Kidney glomerular epithelial cell (primary cell): ENCODE measurements around the gene YARS1.
A peak's percentile ranks its signal among the peaks of the same experiment; 100 is the strongest.

Experiments
- DNase-seq: peaks from one replicate; lab custom pipeline; 2025; lab: John Stamatoyannopoulos, UW

The YARS1 gene

GRCh38 chr1:32817159-32817814 lies at the start of gene YARS1, which contains the start of gene S100PBP:
YARS1 (minus strand) TSS chr1:32817358; CDS start chr1:32817244, 114 bp downstream.
S100PBP (plus strand) TSS chr1:32817653; CDS start chr1:32826100, 8,447 bp downstream.
- DNase-seq: peak; percentile 97

- no peak for DNase-seq
Observed at GRCh38 chr1:32865639-32866405, 48.7 kb upstream of the YARS1 start.

- DNase-seq: no peak
Observed at GRCh38 chr1:32864375-32865019, 47.3 kb upstream of the YARS1 start.

- no peak for DNase-seq
Observed at GRCh38 chr1:32863881-32864245, 46.7 kb upstream of the YARS1 start.

DNA sequence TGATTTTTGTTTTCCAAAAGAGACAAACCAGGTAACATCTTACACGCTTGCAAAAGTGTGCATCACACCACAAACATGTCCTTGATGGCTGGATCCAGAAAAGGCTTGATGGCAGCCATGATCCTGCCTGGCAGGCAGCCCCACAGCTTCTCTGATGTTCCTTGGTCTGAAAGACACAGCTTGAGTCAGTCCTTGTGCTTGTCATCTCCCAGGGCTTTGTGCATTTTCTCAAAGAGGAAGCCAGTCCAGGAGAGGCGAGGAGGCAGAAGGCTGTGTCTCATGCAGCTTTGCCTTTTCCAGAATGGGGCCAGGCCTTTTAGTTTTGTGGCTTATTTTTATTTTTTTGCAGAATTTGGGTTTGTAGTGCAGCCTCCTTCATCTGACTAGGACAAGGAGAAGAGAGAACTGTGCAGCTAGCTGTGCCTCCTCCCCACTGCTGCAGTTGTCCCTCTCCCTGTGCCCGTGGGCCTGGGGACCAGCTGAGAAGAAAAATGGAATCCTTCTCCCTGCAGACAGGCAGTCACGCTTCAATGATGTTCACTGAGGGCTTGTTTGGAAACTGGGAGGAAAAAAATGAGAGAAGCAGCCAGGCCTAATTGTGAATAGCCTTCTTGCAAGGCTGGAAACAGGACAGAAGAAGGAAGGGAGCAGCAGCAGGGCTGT lies 46.2 kb upstream of the YARS1 start:
- DNase-seq: no peak

GRCh38 chr1:32861904-32862695 lies 44.9 kb upstream of the YARS1 start:
- no peak for DNase-seq

DNA sequence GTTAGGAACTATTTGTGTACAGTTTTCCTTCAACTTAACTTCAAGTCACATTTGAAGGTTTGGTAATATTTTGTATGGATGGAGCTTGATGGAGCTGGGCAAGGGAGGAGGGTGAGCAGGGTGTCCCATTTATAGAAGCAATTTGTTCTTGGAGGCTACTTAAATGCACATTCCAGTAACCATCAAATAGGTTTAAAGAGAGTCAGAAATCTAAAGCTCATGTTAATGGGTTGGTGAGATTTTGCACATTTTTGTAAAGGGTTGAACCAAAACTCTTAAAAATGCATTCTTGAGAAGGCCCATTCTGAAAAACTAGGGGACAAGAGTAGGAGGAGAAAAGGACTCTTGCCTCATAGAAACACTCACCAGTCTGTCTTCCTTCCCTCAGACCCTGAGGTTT lies 43.4 kb upstream of the YARS1 start:
- no peak for DNase-seq

- no peak for DNase-seq
Observed at GRCh38 chr1:32859915-32860314, 42.8 kb upstream of the YARS1 start.

- no peak for DNase-seq
Observed at GRCh38 chr1:32858791-32859190, 41.6 kb upstream of the YARS1 start.

DNA sequence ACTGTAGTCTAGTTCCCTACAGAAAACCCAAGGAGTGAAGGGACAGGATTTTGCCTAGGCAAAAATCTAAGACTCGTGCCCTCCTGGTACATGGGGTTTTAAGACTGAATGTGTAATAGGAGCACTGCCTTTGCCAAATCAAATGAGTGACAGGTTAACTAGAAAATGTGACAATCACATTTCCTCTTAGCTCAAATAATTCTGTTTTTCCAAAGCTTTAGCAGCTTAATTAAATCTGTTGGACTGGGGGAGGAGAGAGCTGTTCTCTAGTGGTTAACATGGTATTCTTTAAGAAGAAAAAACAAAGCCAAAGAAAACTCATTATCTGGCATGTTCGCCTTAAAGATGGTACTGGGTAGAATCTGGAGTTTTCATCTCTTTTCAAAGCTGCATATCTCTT lies 41.0 kb upstream of the YARS1 start:
- DNase-seq: no peak

DNA sequence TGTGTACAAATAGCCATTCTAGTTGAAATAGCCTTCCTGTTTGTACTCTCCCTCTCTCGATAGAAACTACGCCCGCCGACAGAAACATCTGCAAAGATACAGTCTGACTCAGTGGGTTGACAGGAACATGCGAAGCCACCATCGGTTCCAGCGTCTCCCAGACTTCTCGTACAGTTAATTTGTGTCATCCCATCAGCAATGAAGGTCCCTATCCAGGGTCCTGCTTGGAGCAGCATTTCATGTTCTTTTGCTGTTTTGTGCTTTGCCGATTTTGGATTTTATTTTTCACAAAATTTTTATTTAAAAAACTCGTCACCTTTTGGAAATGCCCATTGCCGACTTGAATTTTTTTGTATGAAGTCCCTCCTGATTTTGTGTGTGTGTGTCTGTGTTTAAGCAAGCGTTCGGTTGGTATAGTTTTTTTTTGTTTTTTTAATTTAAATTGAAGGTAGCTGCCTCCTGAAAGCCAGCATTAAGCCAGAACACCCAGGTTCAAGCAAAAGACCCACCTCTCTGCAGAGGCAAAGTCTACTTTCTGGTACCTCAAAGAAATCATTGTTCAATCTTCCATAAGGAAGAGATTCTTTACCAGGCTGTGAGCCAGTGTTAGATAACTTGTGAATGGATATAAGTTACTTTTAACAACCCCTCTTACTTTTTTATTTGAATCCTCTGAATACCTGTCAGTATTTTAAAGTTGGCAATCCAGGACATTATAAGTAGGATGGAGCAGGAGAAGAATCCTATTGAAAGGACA lies 38.9 kb upstream of the YARS1 start:
- DNase-seq: no peak

DNA sequence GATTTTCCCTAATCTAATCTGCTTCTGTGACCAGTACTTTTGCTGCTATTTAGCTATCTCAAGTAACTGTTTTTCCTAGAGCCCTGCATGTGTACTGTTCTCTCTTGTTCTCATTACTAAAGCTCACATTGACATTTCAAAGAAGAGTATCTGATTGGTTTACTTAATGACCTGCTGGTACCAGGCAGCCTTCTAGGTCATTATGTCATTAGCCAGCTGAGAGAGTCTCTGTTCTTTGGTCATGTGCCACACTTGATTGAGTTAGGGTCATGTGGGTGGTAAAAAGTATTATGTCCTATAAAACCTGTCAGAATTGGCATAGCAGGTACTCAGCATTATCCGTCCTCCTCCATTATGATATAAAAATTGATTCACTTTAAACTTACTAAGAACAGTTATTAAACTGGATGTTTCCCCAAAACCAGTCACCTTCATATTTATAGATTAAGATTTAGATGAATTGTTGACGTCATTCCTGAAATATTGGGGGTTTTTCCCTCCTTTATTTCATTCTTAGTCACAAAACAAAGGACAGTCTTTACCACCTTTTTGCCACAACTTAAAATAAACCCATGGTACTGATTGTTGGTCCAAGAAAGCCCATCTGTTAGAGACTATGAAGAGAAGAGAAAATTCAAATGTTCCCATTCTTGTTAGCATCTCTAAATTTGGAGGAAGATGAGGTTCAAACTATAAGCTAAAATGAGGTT lies 31.4 kb upstream of the YARS1 start:
- no peak for DNase-seq

GRCh38 chr1:32831878-32832277 lies 14.7 kb upstream of the YARS1 start:
- DNase-seq: no peak

GRCh38 chr1:32830092-32830852 lies 13.1 kb upstream of the YARS1 start:
- DNase-seq: no peak

DNA sequence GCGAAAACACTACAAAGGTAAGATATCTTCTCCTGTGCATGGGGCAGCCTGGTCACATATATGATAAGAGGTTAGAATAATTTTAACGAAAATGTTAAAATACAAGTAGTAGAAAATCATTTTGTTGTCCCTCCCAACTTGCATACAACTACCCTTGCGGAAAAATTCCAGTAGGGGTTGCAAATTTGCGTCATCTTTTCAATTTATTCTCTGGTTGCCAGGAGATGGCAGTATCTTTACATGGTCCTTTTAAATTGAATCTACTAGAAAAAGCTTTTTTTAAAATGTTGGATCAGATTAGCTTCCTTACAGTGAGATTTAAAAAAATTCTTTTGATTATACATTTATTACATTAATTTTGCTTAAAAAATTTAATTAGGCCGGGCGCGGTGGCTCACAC lies 11.2 kb upstream of the YARS1 start:
- no peak for DNase-seq

- DNase-seq: no peak
Observed at GRCh38 chr1:32825181-32825580, 8.0 kb upstream of the YARS1 start.

DNA sequence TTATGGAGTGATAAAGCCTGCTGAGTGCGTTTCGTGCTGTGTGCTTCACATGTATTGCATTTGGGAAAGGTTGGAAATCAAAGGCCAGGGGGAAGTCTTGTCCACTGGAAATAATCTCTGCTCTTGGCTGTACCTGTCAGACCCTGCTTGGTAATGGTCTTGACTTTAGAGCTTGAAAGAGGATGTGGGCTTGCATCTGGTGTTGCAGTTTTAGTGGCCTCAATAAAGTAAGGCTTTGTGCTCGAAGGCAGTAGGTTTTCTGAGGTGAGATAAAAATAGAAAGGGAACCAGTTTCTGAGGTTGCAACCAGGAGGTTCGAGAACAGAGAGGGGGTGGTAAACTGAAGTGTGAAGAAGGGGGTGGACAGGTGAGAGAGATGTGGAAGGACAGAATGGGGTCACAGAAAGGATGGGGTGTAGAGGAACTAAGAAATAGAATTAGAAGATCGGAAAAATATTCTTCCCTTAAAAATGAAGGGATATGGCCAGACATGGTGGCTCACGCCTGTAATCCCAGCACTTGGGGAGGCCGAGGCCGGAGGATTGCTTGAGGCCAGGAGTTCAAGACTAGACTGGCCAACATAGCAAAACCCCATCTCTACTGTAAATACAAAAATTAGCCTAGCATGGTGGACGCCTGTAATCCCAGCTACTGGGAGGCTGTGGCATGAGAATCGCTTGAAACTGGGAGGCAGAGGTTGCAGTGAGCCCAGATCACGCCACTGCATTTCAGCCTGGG lies 1.8 kb upstream of the YARS1 start:
- no peak for DNase-seq

DNA sequence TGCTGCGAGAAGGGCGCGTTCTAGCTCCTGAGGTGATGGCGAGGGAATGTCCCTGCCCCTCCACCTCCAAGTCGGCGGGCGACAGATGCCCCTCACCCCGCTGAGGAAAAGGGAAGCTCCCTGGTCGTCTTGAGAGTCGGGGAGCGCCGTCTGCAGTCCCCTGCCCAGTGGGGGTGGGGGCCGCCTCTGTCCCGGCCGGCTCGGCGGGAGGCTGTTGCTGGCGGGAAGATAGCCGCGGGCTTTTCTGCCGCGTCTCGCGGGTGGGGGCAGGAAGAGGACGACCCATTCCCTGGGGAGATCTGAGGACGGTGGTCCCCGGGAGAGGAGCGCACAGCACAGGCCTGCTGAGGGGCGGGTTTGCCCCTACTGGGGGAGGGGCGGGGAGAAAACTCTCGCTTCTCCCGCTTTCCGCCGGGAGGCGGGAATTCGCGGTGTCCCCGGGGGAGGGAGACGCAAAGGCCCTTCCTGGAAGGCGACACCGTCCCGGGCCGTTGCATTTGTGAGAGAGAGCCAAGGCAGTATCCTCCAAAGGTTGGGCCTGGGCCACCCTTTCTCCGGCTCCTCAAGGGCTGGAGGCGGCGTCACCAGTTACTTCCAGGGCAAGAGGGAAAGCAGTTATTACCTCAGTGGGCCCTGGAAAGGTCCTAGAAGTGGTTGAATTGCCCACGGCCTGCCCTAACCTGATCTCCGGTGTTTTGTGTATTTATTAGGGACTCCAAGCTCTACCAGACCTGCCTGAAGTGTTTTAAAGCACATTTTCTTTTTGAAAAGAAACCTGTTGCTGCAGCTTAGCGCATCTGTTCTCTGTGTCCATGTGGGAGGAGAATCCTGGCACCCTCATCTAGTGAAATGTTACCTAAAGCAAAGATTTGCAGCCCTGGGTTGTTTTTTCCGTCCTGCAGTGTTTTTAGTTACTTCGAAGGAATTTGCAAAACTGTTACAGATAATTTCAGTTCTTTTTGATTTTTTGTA lies 943 bp upstream of the YARS1 start:
- peak; percentile 37 for DNase-seq
